B cell (primary cell): ENCODE results near the gene SPATA2. TPM values are rescaled to one million over a fixed set of nuclear protein-coding genes. Genes with fewer than 3 reads are reported as not detected.

Source experiments
- ATAC-seq: fragments of 200-7000 bp; cut with Tn5 transposase; one replicate; pipeline ENCODE4 v1.10.0; 2021; ENCODE audit warnings: low read depth, mild to moderate bottlenecking, moderate number of reproducible peaks, moderate library complexity
- CTCF ChIA-PET: fragments of 350-600 bp; sonication (Branson Sonifier 250); formaldehyde crosslinking; loops from one replicate; lab custom pipeline; 2021; ENCODE audit warnings: antibody characterized with exemption, inconsistent platforms; lab: Charles Lee
- POLR2A ChIA-PET: fragments of 350-600 bp; sonication (Branson Sonifier 250); formaldehyde crosslinking; loops from one replicate; lab custom pipeline; 2021; ENCODE audit warnings: antibody characterized with exemption; lab: Charles Lee
- DNase-seq: peaks from one replicate; pipeline ENCODE4 v3.0.0; 2013
- H2AFZ ChIP-seq: 2 replicates; pipeline ENCODE4 v1.6.1; 2012; ENCODE audit warnings: mild to moderate bottlenecking, low read depth, low read length; ENCODE audit not compliant: insufficient read depth, poor library complexity, severe bottlenecking
- H3K27ac ChIP-seq, 2 donors: 1 replicate in 1 of 2; 2 replicates in 1 of 2; pipeline ENCODE4 v1.5.1; 2012 to 2013; ENCODE audit warnings: low read length in 2 of 2, mild to moderate bottlenecking in 2 of 2, moderate library complexity in 1 of 2
- H3K27me3 ChIP-seq, 4 experiments: fragments of 200-600 bp in 1 of 4; sonication (generic) in 1 of 4; replicated peaks in 1 of 4; 1 replicate in 2 of 4; 2 replicates in 2 of 4; pipeline versions ENCODE4 v1.6.1 to v1.7.0; 2013 to 2016; ENCODE audit warnings: low read length in 3 of 4, mild to moderate bottlenecking in 2 of 4, mixed read lengths in 1 of 4, moderate library complexity in 1 of 4; ENCODE audit not compliant: insufficient read depth in 4 of 4, control insufficient read depth in 3 of 4; ENCODE audit errors: control extremely low read depth in 1 of 4
- H3K36me3 ChIP-seq, 2 experiments: replicated peaks in 1 of 2; 1 replicate in 1 of 2; 2 replicates in 1 of 2; pipeline versions ENCODE4 v1.6.1 to v1.7.1; 2013; ENCODE audit warnings: low read length in 1 of 2; ENCODE audit not compliant: insufficient read depth in 2 of 2, control insufficient read depth in 1 of 2; ENCODE audit errors: control extremely low read depth in 1 of 2, extremely low read depth in 1 of 2
- H3K4me1 ChIP-seq, 2 donors: fragments of 200-600 bp in 1 of 2; sonication (generic) in 1 of 2; 1 replicate in 1 of 2; 2 replicates in 1 of 2; pipeline versions ENCODE4 v1.5.1 to v1.6.1; 2013 to 2017; ENCODE audit warnings: low read length in 2 of 2; ENCODE audit not compliant: control insufficient read depth in 2 of 2, insufficient read depth in 2 of 2
- H3K4me2 ChIP-seq: replicated peaks from 2 replicates; pipeline ENCODE3; 2012; ENCODE audit warnings: mild to moderate bottlenecking, low read depth, low read length; ENCODE audit not compliant: poor library complexity, severe bottlenecking
- H3K4me3 ChIP-seq, 5 experiments: fragments of 200-600 bp in 1 of 5; sonication (generic) in 1 of 5; 1 replicate in 3 of 5; 2 replicates in 2 of 5; pipeline versions ENCODE4 v1.5.1 to v1.7.0; 2011 to 2016; ENCODE audit warnings: low read length in 4 of 5, mild to moderate bottlenecking in 4 of 5, low read depth in 2 of 5, control low read depth in 1 of 5, moderate library complexity in 1 of 5; ENCODE audit not compliant: insufficient read depth in 1 of 5; ENCODE audit errors: control extremely low read depth in 1 of 5, extremely low read depth in 1 of 5
- H3K79me2 ChIP-seq: fragments of 200-600 bp; sonication (generic); one replicate; pipeline ENCODE4 v1.6.0; 2016; ENCODE audit warnings: low read length; ENCODE audit not compliant: control insufficient read depth, insufficient read depth
- H3K9ac ChIP-seq: fragments of 200-600 bp; sonication (generic); 2 replicates; pipeline ENCODE4 v1.6.1; 2017; ENCODE audit warnings: mild to moderate bottlenecking, low read length, moderate library complexity
- H3K9me3 ChIP-seq, 3 donors: one replicate each; pipeline versions ENCODE4 v1.6.1 to v1.7.1; 2013; ENCODE audit warnings: low read length in 2 of 3; ENCODE audit not compliant: control insufficient read depth in 2 of 3, insufficient read depth in 1 of 3; ENCODE audit errors: control extremely low read depth in 1 of 3
- H4K20me1 ChIP-seq: 2 replicates; pipeline ENCODE4 v1.6.0; 2012; ENCODE audit warnings: mild to moderate bottlenecking, low read length; ENCODE audit not compliant: insufficient read depth, control insufficient read depth, poor library complexity, severe bottlenecking
- H3K27ac Mint-ChIP-seq: one replicate; pipeline ENCODE4 v1.8.0; 2021; ENCODE audit warnings: mixed read lengths
- H3K27me3 Mint-ChIP-seq: one replicate; pipeline ENCODE4 v1.8.0; 2021; ENCODE audit warnings: mixed read lengths
- H3K4me1 Mint-ChIP-seq: one replicate; pipeline ENCODE4 v1.8.0; 2021; ENCODE audit warnings: mixed read lengths
- H3K4me3 Mint-ChIP-seq: one replicate; pipeline ENCODE4 v1.8.0; 2021; ENCODE audit warnings: mixed read lengths
- H3K9me3 Mint-ChIP-seq: one replicate; pipeline ENCODE4 v1.8.0; 2022; ENCODE audit warnings: mixed read lengths; ENCODE audit not compliant: insufficient read depth
- EZH2 ChIP-seq: IDR thresholded peaks from 2 replicates; pipeline ENCODE4 v1.6.1; 2012; ENCODE audit warnings: borderline replicate concordance, low read depth, mild to moderate bottlenecking, moderate library complexity, low read length; ENCODE audit not compliant: insufficient read depth, poor library complexity, severe bottlenecking
- WGBS: methylation state at CpG from one replicate; pipeline ENCODE4 v1.1.5; 2013; ENCODE audit warnings: missing lambda C conversion rate; ENCODE audit not compliant: insufficient coverage; 5-methylcytosine and 5-hydroxymethylcytosine counted together
- intact Hi-C: fragments of 100-400 bp; cut with micrococcal nuclease; formaldehyde crosslinking; loops from one replicate; pipeline ENCODE4 v1.10.0; 2022
- polyA plus RNA-seq: library from polyadenylated mRNA; depleted of rRNA; stranded (reverse); fragments of >200 nt; gene quantifications from 2 replicates; pipeline ENCODE4 v1.2.3, GENCODE V29; 2012
- total RNA-seq, 2 donors: library from RNA; stranded (reverse); fragments of 120-200 nt in 1 of 2; gene quantifications; 1 replicate in 1 of 2; 2 replicates in 1 of 2; pipeline versions ENCODE4 v1.2.3 to v1.2.4, GENCODE V29; 2013 to 2022
- TF ChIP-seq, protein P1 (sequence below): fragments of 200-600 bp; IDR thresholded peaks from one replicate; pipeline ENCODE4 v1.8.0; 2022; ENCODE audit warnings: antibody characterized with exemption, mild to moderate bottlenecking

The SPATA2 gene
- total and polyA plus RNA-seq, 2 donors (not counting 1 experiment from before 2014, with no cell fraction given), result 10.7 to 20.0 TPM

DNA sequence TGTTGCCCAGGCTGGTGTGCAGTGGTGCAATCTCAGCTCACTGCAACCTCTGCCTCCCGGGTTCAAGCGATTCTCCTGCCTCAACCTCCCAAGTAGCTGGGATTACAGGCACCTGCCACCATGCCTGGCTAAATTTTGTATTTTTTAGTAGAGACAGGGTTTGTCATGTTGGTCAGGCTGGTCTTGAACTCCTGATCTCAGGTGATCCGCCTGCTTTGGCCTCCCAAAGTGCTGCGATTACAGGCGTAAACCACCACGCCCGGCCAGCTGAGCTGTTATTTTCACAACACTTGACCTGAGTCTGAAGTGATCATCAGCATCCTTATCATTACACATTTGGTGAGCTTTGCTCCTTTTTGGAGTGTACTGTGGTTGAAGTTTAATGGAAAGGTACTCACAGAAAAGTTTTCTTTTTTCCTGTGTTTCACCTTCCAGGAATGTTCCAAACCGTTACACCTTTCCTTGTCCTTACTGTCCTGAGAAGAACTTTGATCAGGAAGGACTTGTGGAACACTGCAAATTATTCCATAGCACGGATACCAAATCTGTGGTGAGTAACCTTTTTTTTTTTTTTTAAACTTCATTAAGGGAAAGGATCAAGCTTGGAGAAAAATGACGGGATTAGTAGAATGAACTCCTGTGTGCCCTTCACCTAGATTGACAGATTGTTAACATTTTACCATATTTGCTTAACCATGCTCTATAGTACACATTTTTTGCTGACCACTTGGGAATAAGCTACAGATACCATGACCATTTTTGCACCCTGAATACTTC is 30.6 kb upstream of the SPATA2 start:
- WGBS, result 94% methylated on average over 3 of the region's 10 CpGs

DNA sequence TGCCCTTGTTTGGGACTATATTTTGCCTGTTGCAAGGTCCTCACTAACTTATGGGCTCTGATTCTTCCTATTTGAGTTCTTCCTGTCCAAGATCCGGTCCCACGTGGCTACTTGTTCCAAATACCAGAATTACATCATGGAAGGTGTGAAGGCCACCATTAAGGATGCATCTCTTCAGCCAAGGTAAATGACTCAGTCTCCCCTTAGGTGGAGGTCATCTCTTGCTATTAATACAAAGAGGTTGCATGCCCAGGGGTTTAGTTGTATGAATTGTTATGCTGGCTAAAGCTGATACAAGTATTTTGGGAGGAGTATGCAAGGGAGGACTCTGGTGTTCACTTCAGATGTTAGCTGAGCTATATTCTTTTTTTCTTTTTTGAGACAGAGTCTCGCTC is 30.0 kb upstream of the SPATA2 start:
- Mint-ChIP-seq H3K27me3 (no peaks in the 10 kb centered on the region), H3K4me3 (no peak overlapping the region), H3K9me3 (no peaks in the 10 kb centered on the region), H3K4me1 (peaks cover 14% of the 10 kb centered on the region), H3K27ac (no peak overlapping the region)
- Histone ChIP-seq H3K36me3 (peaks cover 20 to 72% of the 10 kb centered on the region in 2 experiments), H3K4me2 (no peak overlapping the region), H4K20me1 (peaks cover 58% of the 10 kb centered on the region), H3K79me2 (peaks cover 48% of the 10 kb centered on the region), H3K9ac (no peak overlapping the region), H3K9me3 (no peaks in the 10 kb centered on the region), H3K27me3 (no peaks in the 10 kb centered on the region), H3K4me1 (no peaks in the 10 kb centered on the region), H3K4me3 (no peak overlapping the region), H2AFZ (no peak overlapping the region), H3K27ac (no peak overlapping the region)
- POLR2A ChIA-PET, result no interaction called here
- intact Hi-C loops, result no loop called here
- DNase-seq (no peak), ATAC-seq (no peak)
- TF ChIP-seq, protein P1, sequence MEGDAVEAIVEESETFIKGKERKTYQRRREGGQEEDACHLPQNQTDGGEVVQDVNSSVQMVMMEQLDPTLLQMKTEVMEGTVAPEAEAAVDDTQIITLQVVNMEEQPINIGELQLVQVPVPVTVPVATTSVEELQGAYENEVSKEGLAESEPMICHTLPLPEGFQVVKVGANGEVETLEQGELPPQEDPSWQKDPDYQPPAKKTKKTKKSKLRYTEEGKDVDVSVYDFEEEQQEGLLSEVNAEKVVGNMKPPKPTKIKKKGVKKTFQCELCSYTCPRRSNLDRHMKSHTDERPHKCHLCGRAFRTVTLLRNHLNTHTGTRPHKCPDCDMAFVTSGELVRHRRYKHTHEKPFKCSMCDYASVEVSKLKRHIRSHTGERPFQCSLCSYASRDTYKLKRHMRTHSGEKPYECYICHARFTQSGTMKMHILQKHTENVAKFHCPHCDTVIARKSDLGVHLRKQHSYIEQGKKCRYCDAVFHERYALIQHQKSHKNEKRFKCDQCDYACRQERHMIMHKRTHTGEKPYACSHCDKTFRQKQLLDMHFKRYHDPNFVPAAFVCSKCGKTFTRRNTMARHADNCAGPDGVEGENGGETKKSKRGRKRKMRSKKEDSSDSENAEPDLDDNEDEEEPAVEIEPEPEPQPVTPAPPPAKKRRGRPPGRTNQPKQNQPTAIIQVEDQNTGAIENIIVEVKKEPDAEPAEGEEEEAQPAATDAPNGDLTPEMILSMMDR, result no peak
- no peak for TF ChIP-seq EZH2
- CTCF ChIA-PET, result interaction anchor here (0.9 kb wide), 1 partner anchor 126 kb away, joined by 6 read pairs; no protein-coding TSS in a partner anchor
- WGBS, result 92% methylated on average over 2 of the region's 3 CpGs

More for the DNA sequence above, 30.6 kb upstream of the SPATA2 start:
- Histone ChIP-seq H4K20me1 (peaks cover 53% of the 10 kb centered on the region), H3K36me3 (peaks cover 22 to 78% of the 10 kb centered on the region in 2 experiments), H3K4me3 (no peak overlapping the region), H2AFZ (no peak overlapping the region), H3K79me2 (peaks cover 42% of the 10 kb centered on the region), H3K9ac (no peak overlapping the region), H3K4me1 (no peaks in the 10 kb centered on the region), H3K4me2 (no peak overlapping the region), H3K9me3 (no peaks in the 10 kb centered on the region), H3K27me3 (no peaks in the 10 kb centered on the region), H3K27ac (no peak overlapping the region)
- Mint-ChIP-seq H3K4me1 (peaks cover 12% of the 10 kb centered on the region), H3K27me3 (no peaks in the 10 kb centered on the region), H3K4me3 (no peak overlapping the region), H3K27ac (no peak overlapping the region), H3K9me3 (no peaks in the 10 kb centered on the region)
- DNase-seq (no peak), ATAC-seq (no peak)
- ChIA-PET POLR2A (no interaction called here), CTCF (interaction anchor here (0.7 to 0.9 kb wide), 2 partner anchors 125 to 404 kb away, joined by 4 to 6 read pairs; no protein-coding TSS in a partner anchor)
- TF ChIP-seq EZH2, result no peak
- TF ChIP-seq, protein P1, result no peak
- intact Hi-C loops, result no loop called here
